Transverse colon (tissue), 4 donors: ENCODE data around the gene TPPP2. TPM values are rescaled to one million over a fixed set of nuclear protein-coding genes. Genes with fewer than 3 reads are reported as not detected.
A peak's percentile ranks its signal among the peaks of the same experiment; 100 is the strongest.

Experiments
- DNase-seq: peaks from one replicate; pipeline ENCODE4 v3.0.0-alpha.2; 2019
- H3K27ac ChIP-seq, 4 donors: fragments of 200-600 bp; sonication (generic); 2 replicates each; pipeline ENCODE4 v1.5.1; 2016 to 2018; ENCODE audit warnings: inconsistent platforms in 4 of 4
- H3K27me3 ChIP-seq: fragments of 200-600 bp; sonication (generic); 2 replicates; pipeline ENCODE4 v1.5.1; 2017; ENCODE audit warnings: inconsistent platforms
- H3K36me3 ChIP-seq, 4 donors: fragments of 200-600 bp; sonication (generic); 2 replicates each; pipeline ENCODE4 v1.5.1; 2017 to 2019; ENCODE audit warnings: inconsistent platforms in 4 of 4
- H3K4me1 ChIP-seq, 4 donors: fragments of 200-600 bp; sonication (generic); 2 replicates each; pipeline ENCODE4 v1.5.1; 2017 to 2020; ENCODE audit warnings: inconsistent platforms in 4 of 4
- H3K4me3 ChIP-seq, 4 donors: fragments of 200-600 bp; sonication (generic); 1 replicate in 1 of 4; 2 replicates in 3 of 4; pipeline versions ENCODE4 v1.5.1 to v1.6.1; 2017 to 2019; ENCODE audit warnings: inconsistent platforms in 4 of 4
- H3K9me3 ChIP-seq, 2 donors: fragments of 200-600 bp; sonication (generic); 2 replicates each; pipeline ENCODE4 v1.5.1; 2017 to 2019; ENCODE audit warnings: inconsistent platforms in 2 of 2
- EP300 ChIP-seq: sonication (generic); formaldehyde crosslinking; IDR thresholded peaks from one replicate; pipeline ENCODE4 v1.6.1; 2017; ENCODE audit warnings: antibody characterized with exemption, low read depth
- POLR2A ChIP-seq: fragments of 450-650 bp; IDR thresholded peaks from one replicate; pipeline ENCODE4 v1.6.1; 2016; ENCODE audit warnings: antibody characterized with exemption, mild to moderate bottlenecking, moderate library complexity
- POLR2AphosphoS5 ChIP-seq, 3 donors: sonication (generic); formaldehyde crosslinking; IDR thresholded peaks; one replicate each; pipeline ENCODE4 v1.6.1; 2016; ENCODE audit warnings: antibody characterized with exemption in 3 of 3
- WGBS, 2 donors: methylation state at CpG; one replicate each; pipeline ENCODE4 v1.1.5; 2018; ENCODE audit warnings: low coverage in 1 of 2; 5-methylcytosine and 5-hydroxymethylcytosine counted together
- in situ Hi-C, 4 donors: fragments of 200-750 bp; cut with MboI; loops; one replicate each; pipeline versions ENCODE4 v1.15.0 to v1.15.1; 2017; ENCODE audit warnings: low sequenced_read_pairs in 3 of 4, low pct_ligation_motif_present in 1 of 4, low pct_unique_long_range_greater_than_20kb in 1 of 4
- intact Hi-C: fragments of 100-400 bp; cut with DNase I; formaldehyde crosslinking; loops from one replicate; pipeline ENCODE4 v1.15.1; 2023; ENCODE audit warnings: low total_unique reads
- total RNA-seq, 4 donors: library from RNA; depleted of rRNA; stranded (reverse); fragments of >200 nt; gene quantifications; one replicate each; pipeline ENCODE4 v1.1.0, GENCODE V29; 2016
- TF ChIP-seq, protein P1 (sequence below), 5 experiments: fragments of 200-600 bp in 3 of 5; fragments of 450-650 bp in 2 of 5; sonication (generic) in 3 of 5; IDR thresholded peaks; 1 replicate in 2 of 5; 2 replicates in 3 of 5; pipeline ENCODE4 v1.5.1; 2016 to 2017; ENCODE audit warnings: antibody characterized with exemption in 5 of 5, inconsistent platforms in 3 of 5, mild to moderate bottlenecking in 2 of 5, moderate library complexity in 1 of 5

The TPPP2 gene
- total RNA-seq, 4 donors from 2014 or later, result not detected

DNA sequence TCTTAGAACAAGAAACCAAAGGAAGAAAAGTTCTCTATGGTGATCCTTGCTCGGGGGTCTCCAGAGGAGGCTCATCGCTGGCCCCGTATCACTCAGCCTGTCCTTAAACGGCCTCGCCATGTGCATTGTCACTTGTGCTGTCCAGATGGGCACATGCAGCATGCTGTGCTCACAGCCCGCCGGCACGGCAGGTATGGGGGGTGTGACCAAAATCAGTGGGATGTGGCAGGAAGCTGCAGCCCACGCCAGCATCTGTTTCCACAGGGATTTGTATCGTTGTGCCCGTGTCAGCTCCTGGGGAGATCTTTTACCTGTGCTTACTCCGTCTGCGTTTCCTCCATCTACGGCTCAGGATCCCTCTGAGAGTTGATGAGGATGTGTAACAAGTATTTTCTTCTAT, 33.5 kb upstream of the TPPP2 start:
- Histone ChIP-seq H3K27ac (peak overlapping the region; percentile 32 to 73 (median 63)), H3K9me3 (no peaks in the 10 kb centered on the region), H3K4me1 (peaks cover 0 to 42% (median 25%) of the 10 kb centered on the region in 4 donors), H3K36me3 (peaks cover 0 to 50% (median 22%) of the 10 kb centered on the region in 4 donors), H3K4me3 (peak overlapping the region in 1 of 4 donors; percentile 5), H3K27me3 (no peaks in the 10 kb centered on the region)
- intact Hi-C loops (no loop called here), in situ Hi-C loops (loop anchor here in 1 of 4 donors (25.0 kb wide), 1 partner anchor 309 kb away; the partner anchor contains the start of genes ANG and RNASE4)
- 45 to 49% methylated on average over 2 to 14 of the region's 14 CpGs for WGBS, 2 donors
- no peak for TF ChIP-seq POLR2A
- TF ChIP-seq POLR2AphosphoS5 (IDR thresholded peaks at IDR 0.05), result no peak
- TF ChIP-seq EP300, result no peak
- TF ChIP-seq, protein P1, sequence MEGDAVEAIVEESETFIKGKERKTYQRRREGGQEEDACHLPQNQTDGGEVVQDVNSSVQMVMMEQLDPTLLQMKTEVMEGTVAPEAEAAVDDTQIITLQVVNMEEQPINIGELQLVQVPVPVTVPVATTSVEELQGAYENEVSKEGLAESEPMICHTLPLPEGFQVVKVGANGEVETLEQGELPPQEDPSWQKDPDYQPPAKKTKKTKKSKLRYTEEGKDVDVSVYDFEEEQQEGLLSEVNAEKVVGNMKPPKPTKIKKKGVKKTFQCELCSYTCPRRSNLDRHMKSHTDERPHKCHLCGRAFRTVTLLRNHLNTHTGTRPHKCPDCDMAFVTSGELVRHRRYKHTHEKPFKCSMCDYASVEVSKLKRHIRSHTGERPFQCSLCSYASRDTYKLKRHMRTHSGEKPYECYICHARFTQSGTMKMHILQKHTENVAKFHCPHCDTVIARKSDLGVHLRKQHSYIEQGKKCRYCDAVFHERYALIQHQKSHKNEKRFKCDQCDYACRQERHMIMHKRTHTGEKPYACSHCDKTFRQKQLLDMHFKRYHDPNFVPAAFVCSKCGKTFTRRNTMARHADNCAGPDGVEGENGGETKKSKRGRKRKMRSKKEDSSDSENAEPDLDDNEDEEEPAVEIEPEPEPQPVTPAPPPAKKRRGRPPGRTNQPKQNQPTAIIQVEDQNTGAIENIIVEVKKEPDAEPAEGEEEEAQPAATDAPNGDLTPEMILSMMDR (IDR thresholded peaks at IDR 0.05), result no peak
- DNase-seq, result no peak

DNA sequence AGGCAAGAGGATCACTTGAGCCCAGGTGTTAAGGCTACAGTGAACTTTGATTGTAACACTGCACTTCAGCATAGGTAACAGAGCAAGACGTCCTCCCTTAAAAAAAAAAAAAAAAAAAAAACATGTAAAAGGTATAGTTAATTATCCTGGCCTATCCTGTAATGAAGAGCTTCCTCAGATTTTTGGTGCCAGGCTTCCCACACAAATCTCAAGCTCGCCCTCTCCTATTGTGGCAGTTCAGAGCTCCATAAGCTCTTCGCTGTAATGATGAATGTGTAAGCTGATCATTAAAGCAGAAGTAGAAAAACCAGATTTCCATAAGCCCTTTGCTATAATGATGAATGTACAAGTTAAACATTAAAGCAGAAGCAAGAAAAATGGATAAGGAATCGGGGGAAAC, 32.9 kb upstream of the TPPP2 start:
- no peaks in the 10 kb centered on the region for H3K9me3 ChIP-seq
- peaks cover 0 to 41% (median 23%) of the 10 kb centered on the region in 4 donors for H3K4me1 ChIP-seq
- in situ Hi-C loops, result loop anchor here in 1 of 4 donors (25.0 kb wide), 1 partner anchor 310 kb away; the partner anchor contains the start of genes ANG and RNASE4
- no peaks in the 10 kb centered on the region for H3K27me3 ChIP-seq
- peak overlapping the region in 1 of 4 donors; percentile 5 for H3K4me3 ChIP-seq
- peak overlapping the region; percentile 32 to 73 (median 63) for H3K27ac ChIP-seq
- H3K36me3 ChIP-seq, result peaks cover 0 to 44% (median 20%) of the 10 kb centered on the region in 4 donors
- intact Hi-C loops, result no loop called here
- TF ChIP-seq POLR2AphosphoS5 (IDR thresholded peaks at IDR 0.05), result no peak
- no peak for TF ChIP-seq POLR2A
- TF ChIP-seq, protein P1 (IDR thresholded peaks at IDR 0.05), result no peak
- no peak for TF ChIP-seq EP300
- 50 to 60% methylated on average over 3 to 4 of the region's 4 CpGs for WGBS, 2 donors
- DNase-seq, result no peak

- Histone ChIP-seq H3K27ac (peak overlapping the region; percentile 32 to 73 (median 63)), H3K9me3 (no peaks in the 10 kb centered on the region), H3K36me3 (peaks cover 0 to 40% (median 18%) of the 10 kb centered on the region in 4 donors), H3K4me1 (peaks cover 0 to 45% (median 23%) of the 10 kb centered on the region in 4 donors), H3K27me3 (no peaks in the 10 kb centered on the region), H3K4me3 (peak overlapping the region in 1 of 4 donors; percentile 8)
- in situ Hi-C loops (loop anchor here in 1 of 4 donors (25.0 kb wide), 1 partner anchor 310 kb away; the partner anchor contains the start of genes ANG and RNASE4), intact Hi-C loops (no loop called here)
- WGBS, 2 donors, result 51% methylated on average over 6 of the region's 6 CpGs
- TF ChIP-seq, protein P1 (IDR thresholded peaks at IDR 0.05), result no peak
- DNase-seq, result no peak
Observed at GRCh38 chr14:20997564-20997963, 32.5 kb upstream of the TPPP2 start.

GRCh38 chr14:20998139-20998538, 31.9 kb upstream of the TPPP2 start:
- Histone ChIP-seq H3K4me1 (peaks cover 0 to 45% (median 28%) of the 10 kb centered on the region in 4 donors), H3K9me3 (no peaks in the 10 kb centered on the region), H3K27ac (peak overlapping the region; percentile 32 to 73 (median 63)), H3K4me3 (peak overlapping the region in 1 of 4 donors; percentile 8), H3K36me3 (peaks cover 0 to 34% (median 15%) of the 10 kb centered on the region in 4 donors), H3K27me3 (no peaks in the 10 kb centered on the region)
- WGBS, 2 donors, result 41 to 80% methylated on average over 2 to 3 of the region's 3 CpGs
- DNase-seq, result peak; percentile 51
- in situ Hi-C loops, result loop anchor here in 1 of 4 donors (25.0 kb wide), 1 partner anchor 311 kb away; the partner anchor contains the start of genes ANG and RNASE4
- intact Hi-C loops, result no loop called here
- TF ChIP-seq POLR2AphosphoS5 (IDR thresholded peaks at IDR 0.05) (no peak), EP300 (no peak), POLR2A (no peak)
- TF ChIP-seq, protein P1 (IDR thresholded peaks at IDR 0.05), result no peak
